Spleen (tissue), 11 donors: ENCODE results near the gene PCDHB8. TPM values are rescaled to one million over a fixed set of nuclear protein-coding genes. Genes with fewer than 3 reads are reported as not detected.
"Not testable (repeated sequence)": the region's sequence is repeated elsewhere in the genome, so short reads cannot be mapped to it uniquely, and the experiment has no call there.

ENCODE experiments used
- DNase-seq: peaks from one replicate; pipeline ENCODE4 v3.0.0-alpha.2; 2020
- H3K27ac ChIP-seq, 8 donors: fragments of 200-600 bp; sonication (generic) in 7 of 8; 1 replicate in 4 of 8; 2 replicates in 4 of 8; pipeline versions ENCODE4 v1.5.0 to v1.8.0; 2016 to 2021; ENCODE audit warnings: inconsistent platforms in 4 of 8, mild to moderate bottlenecking in 4 of 8, moderate library complexity in 1 of 8
- H3K27me3 ChIP-seq, 7 donors: fragments of 200-600 bp; sonication (generic) in 6 of 7; replicated peaks in 1 of 7; 1 replicate in 4 of 7; 2 replicates in 3 of 7; pipeline versions ENCODE4 v1.5.0 to v1.8.0; 2016 to 2021; ENCODE audit warnings: inconsistent platforms in 3 of 7, mild to moderate bottlenecking in 1 of 7
- H3K36me3 ChIP-seq, 6 donors: fragments of 200-600 bp; sonication (generic) in 5 of 6; 1 replicate in 4 of 6; 2 replicates in 2 of 6; pipeline versions ENCODE4 v1.5.0 to v1.8.0; 2016 to 2021; ENCODE audit warnings: inconsistent platforms in 2 of 6
- H3K4me1 ChIP-seq, 6 donors: fragments of 200-600 bp; sonication (generic) in 5 of 6; 1 replicate in 3 of 6; 2 replicates in 3 of 6; pipeline versions ENCODE4 v1.5.0 to v1.8.0; 2016 to 2021; ENCODE audit warnings: inconsistent platforms in 3 of 6
- H3K4me3 ChIP-seq, 8 donors: fragments of 200-600 bp; sonication (generic) in 7 of 8; 1 replicate in 4 of 8; 2 replicates in 4 of 8; pipeline versions ENCODE4 v1.5.0 to v1.8.0; 2016 to 2021; ENCODE audit warnings: inconsistent platforms in 4 of 8, mild to moderate bottlenecking in 4 of 8, moderate library complexity in 2 of 8
- H3K9me3 ChIP-seq, 8 donors: fragments of 200-600 bp; sonication (generic) in 7 of 8; 1 replicate in 4 of 8; 2 replicates in 4 of 8; pipeline versions ENCODE4 v1.5.0 to v1.8.0; 2016 to 2021; ENCODE audit warnings: inconsistent platforms in 4 of 8
- POLR2A ChIP-seq, 3 donors: fragments of 450-650 bp; IDR thresholded peaks; one replicate each; pipeline ENCODE4 v1.5.1; 2017; ENCODE audit warnings: antibody characterized with exemption in 3 of 3, mild to moderate bottlenecking in 1 of 3
- POLR2AphosphoS5 ChIP-seq, 3 donors: sonication (generic); formaldehyde crosslinking; IDR thresholded peaks; one replicate each; pipeline ENCODE4 v1.5.1; 2017; ENCODE audit warnings: antibody characterized with exemption in 3 of 3
- WGBS, 5 donors: extraction: QIAGEN DNeasy Blood & Tissue Kit in 3 of 5; methylation state at CpG; one replicate each; pipeline versions ENCODE4 v1.1.5 to v1.1.7; 2013 to 2018; 5-methylcytosine and 5-hydroxymethylcytosine counted together
- intact Hi-C: fragments of 100-400 bp; cut with DNase I; formaldehyde crosslinking; loops from one replicate; pipeline ENCODE4 v1.15.0; 2023; ENCODE audit warnings: low total_unique reads
- polyA plus RNA-seq, 3 donors: library from polyadenylated mRNA; stranded (reverse); fragments of 200-250 nt; gene quantifications; one replicate each; pipeline ENCODE4 v1.2.1, GENCODE V29; 2013
- total RNA-seq, 7 donors: library from RNA; depleted of rRNA in 3 of 7; stranded (reverse); fragments of >200 nt in 3 of 7; fragmentation: NEBNext Ultra II Directional in 4 of 7; extraction: Animal tissue kit (Norgen Biotek cat#: 25700) in 4 of 7; gene quantifications; one replicate each; pipeline versions ENCODE4 v1.1.0 to v1.2.1, GENCODE V29; 2016 to 2021
- TF ChIP-seq, protein P1 (sequence below), 11 experiments: fragments of 200-600 bp in 7 of 11; fragments of 450-650 bp in 4 of 11; sonication (generic) in 4 of 11; IDR thresholded peaks in 8 of 11; conservative IDR thresholded peaks in 3 of 11; 1 replicate in 7 of 11; 2 replicates in 4 of 11; pipeline versions ENCODE4 v1.4.0 to v1.8.0; 2016 to 2021; ENCODE audit warnings: antibody characterized with exemption in 11 of 11, inconsistent platforms in 4 of 11, mild to moderate bottlenecking in 1 of 11
- donor health status: healthy with polysubstance abuse.
- donor health status: DM: no; HTN: no; CAD: no; lungs with moderate emphysema.
- donor health status: DM: no; HTN: no; CAD: no.
- donor health status: Bipolar disorder and iron deficiency.
- donor health status: healthy.
- donor health status: DM: no; HTN: no; CAD: no.
- donor health status: DM: yes; HTN: yes; CAD: no.

PCDHB8 gene
- total and polyA plus RNA-seq, 10 donors = 0.03 to 1.8 (median 0.60) TPM; not detected in 2

DNA sequence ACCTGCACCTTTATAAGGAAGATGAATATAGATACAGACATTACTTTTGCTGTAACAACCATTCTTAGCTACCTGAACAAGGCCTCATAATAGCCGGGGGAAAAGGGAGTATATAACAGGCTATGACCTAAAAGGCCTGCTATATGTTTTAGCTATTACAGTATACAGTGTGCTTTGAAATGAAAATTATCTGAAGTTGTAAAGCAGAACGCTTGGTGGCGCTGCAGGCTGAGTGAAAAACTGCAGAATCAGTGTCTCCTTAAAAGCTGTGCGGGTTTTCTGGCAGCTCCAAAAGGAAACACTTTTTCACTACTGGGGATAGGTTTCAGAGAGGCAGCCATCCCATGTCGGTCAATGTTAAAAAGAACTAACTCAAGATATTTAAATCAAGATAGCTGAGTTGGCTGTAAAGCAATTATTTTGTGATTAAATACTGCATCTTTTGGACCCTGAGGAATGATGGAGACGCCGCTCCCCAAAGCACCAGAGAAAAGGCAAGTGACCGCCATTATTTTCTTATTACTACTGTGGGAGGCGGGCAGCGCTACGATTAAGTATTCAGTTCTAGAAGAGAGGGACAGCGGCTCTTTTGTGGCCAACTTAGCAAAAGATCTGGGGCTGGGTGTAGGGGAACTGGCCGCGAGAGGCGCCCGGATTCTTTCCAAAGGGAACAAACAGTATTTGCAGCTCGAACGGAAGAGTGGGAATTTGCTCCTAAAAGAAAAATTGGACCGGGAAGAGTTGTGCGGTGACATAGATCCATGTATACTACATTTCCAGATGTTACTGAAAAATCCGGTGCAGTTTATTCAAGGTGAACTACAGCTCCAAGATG, 21.8 kb upstream of the PCDHB8 start:
- DNase-seq = no peak
- intact Hi-C loops = no loop called here
- Histone ChIP-seq H3K27me3 (peaks cover 0 to 76% (median 7%) of the 10 kb centered on the region in 7 donors), H3K9me3 (peaks cover 0 to 94% (median 62%) of the 10 kb centered on the region in 8 donors), H3K4me1 (no peaks in the 10 kb centered on the region), H3K4me3 (no peak overlapping the region), H3K36me3 (no peaks in the 10 kb centered on the region), H3K27ac (no peak overlapping the region)
- TF ChIP-seq, protein P1, sequence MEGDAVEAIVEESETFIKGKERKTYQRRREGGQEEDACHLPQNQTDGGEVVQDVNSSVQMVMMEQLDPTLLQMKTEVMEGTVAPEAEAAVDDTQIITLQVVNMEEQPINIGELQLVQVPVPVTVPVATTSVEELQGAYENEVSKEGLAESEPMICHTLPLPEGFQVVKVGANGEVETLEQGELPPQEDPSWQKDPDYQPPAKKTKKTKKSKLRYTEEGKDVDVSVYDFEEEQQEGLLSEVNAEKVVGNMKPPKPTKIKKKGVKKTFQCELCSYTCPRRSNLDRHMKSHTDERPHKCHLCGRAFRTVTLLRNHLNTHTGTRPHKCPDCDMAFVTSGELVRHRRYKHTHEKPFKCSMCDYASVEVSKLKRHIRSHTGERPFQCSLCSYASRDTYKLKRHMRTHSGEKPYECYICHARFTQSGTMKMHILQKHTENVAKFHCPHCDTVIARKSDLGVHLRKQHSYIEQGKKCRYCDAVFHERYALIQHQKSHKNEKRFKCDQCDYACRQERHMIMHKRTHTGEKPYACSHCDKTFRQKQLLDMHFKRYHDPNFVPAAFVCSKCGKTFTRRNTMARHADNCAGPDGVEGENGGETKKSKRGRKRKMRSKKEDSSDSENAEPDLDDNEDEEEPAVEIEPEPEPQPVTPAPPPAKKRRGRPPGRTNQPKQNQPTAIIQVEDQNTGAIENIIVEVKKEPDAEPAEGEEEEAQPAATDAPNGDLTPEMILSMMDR (IDR thresholded peaks at IDR 0.05 in 8 of 11, conservative IDR thresholded peaks at IDR 0.05 in 3 of 11) = no peak
- no peak for TF ChIP-seq POLR2A (IDR thresholded peaks at IDR 0.05)
- no peak for TF ChIP-seq POLR2AphosphoS5 (IDR thresholded peaks at IDR 0.05)
- 28 to 42% (median 35%) methylated on average over 21 of the region's 21 CpGs for WGBS, 5 donors

DNA sequence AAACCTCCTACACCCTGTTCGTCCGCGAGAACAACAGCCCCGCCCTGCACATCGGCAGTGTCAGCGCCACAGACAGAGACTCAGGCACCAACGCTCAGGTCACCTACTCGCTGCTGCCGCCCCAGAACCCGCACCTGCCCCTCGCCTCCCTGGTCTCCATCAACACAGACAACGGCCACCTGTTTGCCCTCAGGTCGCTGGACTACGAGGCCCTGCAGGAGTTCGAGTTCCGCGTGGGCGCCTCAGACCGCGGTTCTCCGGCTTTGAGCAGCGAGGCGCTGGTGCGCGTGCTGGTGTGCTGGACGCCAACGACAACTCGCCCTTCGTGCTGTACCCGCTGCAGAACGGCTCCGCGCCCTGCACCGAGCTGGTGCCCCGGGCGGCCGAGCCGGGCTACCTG, 20.2 kb upstream of the PCDHB8 start:
- H3K4me3 ChIP-seq, DNase-seq, intact Hi-C loops, H3K4me1 ChIP-seq, H3K36me3 ChIP-seq, H3K27ac ChIP-seq: not testable (repeated sequence)
- 28 to 60% (median 46%) methylated on average over 8 to 38 of the region's 38 CpGs for WGBS, 5 donors
- peaks cover 0 to 60% (median 7%) of the 10 kb centered on the region in 7 donors for H3K27me3 ChIP-seq
- H3K9me3 ChIP-seq = peaks cover 0 to 94% (median 51%) of the 10 kb centered on the region in 8 donors

DNA sequence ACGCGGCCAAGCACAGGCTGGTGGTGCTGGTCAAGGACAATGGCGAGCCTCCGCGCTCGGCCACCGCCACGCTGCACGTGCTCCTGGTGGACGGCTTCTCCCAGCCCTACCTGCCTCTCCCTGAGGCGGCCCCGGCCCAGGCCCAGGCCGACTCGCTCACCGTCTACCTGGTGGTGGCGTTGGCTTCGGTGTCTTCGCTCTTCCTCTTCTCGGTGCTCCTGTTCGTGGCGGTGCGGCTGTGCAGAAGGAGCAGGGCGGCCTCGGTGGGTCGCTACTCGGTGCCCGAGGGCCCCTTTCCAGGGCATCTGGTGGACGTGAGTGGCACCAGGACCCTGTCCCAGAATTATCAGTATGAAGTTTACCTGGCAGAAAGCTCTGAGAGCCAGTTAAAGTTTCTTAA, 19.7 kb upstream of the PCDHB8 start:
- DNase-seq, H3K27ac ChIP-seq, H3K36me3 ChIP-seq, H3K4me1 ChIP-seq, H3K4me3 ChIP-seq, intact Hi-C loops: not testable (repeated sequence)
- 37 to 52% (median 43%) methylated on average over 11 to 22 of the region's 28 CpGs for WGBS, 5 donors
- H3K27me3 ChIP-seq = peaks cover 0 to 54% (median 7%) of the 10 kb centered on the region in 7 donors
- H3K9me3 ChIP-seq = peaks cover 0 to 94% (median 52%) of the 10 kb centered on the region in 8 donors

DNA sequence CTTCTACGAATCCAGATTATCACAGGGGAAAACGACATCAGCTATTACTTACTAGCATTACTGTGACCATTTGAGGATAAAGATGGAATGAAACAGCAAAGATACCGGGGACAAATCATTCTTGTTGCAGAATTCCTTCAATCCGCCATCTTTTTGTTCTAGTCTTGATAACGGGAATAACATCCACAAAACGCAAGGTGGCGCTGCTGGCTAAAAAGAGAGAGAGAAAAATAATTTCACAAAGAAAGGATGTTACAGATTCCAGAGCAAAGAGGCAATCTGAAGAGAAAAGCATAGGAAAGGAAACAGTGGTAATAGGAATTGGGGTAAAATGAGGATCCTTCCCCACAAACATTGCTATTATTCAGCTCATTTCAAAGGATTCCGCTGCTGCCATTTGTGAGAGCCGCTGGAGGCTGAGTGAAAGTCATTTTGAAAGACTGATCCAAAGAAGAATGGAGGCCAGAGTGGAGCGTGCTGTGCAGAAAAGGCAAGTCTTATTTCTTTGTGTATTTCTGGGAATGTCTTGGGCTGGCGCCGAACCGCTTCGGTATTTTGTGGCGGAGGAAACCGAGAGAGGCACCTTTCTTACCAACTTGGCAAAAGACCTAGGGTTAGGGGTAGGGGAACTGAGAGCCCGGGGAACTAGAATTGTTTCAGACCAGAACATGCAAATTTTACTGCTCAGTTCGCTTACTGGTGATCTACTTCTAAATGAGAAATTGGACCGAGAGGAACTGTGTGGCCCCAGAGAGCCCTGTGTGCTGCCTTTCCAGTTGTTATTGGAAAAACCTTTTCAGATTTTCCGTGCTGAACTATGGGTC, 5.0 kb upstream of the PCDHB8 start, which contains the start of gene PCDHB7:
PCDHB7 (plus strand) TSS at position 264 of the 824 bp plus-strand sequence; CDS start at position 456, 192 bp downstream.
- H3K27ac ChIP-seq = no peak within 1 kb of the TSS
- no peak for TF ChIP-seq POLR2AphosphoS5 (IDR thresholded peaks at IDR 0.05)
- TF ChIP-seq, protein P1 (IDR thresholded peaks at IDR 0.05 in 8 of 11, conservative IDR thresholded peaks at IDR 0.05 in 3 of 11) = peak in 7 of 11 experiments; percentile 11 to 44 (median 31)
- H3K9me3 ChIP-seq = peaks cover 0 to 51% (median 36%) of the 10 kb centered on the region in 8 donors
- intact Hi-C loops = no loop called here
- peaks cover 0 to 64% (median 3%) of the 10 kb centered on the region in 7 donors for H3K27me3 ChIP-seq
- no peak for DNase-seq
- H3K36me3 ChIP-seq = no peaks in the 10 kb centered on the region
- 24 to 40% (median 33%) methylated on average over 20 of the region's 20 CpGs for WGBS, 5 donors
- H3K4me3 ChIP-seq = peak within 1 kb of the TSS in 1 of 8 donors; percentile 36
- H3K4me1 ChIP-seq = no peaks in the 10 kb centered on the region

DNA sequence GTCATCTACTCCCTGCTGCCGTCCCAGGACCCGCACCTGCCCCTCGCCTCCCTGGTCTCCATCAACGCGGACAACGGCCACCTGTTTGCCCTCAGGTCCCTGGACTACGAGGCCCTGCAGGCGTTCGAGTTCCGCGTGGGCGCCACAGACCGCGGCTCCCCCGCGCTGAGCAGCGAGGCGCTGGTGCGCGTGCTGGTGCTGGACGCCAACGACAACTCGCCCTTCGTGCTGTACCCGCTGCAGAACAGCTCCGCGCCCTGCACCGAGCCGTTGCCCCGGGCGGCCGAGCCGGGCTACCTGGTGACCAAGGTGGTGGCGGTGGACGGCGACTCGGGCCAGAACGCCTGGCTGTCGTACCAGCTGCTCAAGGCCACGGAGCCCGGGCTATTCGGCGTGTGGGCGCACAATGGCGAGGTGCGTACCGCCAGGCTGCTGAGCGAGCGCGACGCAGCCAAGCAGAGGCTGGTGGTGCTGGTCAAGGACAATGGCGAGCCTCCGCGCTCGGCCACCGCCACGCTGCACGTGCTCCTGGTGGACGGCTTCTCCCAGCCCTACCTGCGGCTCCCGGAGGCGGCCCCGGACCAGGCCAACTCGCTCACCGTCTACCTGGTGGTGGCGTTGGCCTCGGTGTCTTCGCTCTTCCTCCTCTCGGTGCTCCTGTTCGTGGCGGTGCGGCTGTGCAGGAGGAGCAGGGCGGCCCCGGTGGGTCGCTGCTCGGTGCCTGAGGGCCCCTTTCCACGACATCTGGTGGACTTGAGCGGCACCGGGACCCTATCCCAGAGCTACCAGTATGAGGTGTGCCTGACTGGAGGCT, 3.1 kb upstream of the PCDHB8 start:
- DNase-seq, H3K36me3 ChIP-seq, H3K4me1 ChIP-seq, H3K27ac ChIP-seq, H3K4me3 ChIP-seq, intact Hi-C loops: not testable (repeated sequence)
- peaks cover 0 to 67% (median 3%) of the 10 kb centered on the region in 7 donors for H3K27me3 ChIP-seq
- H3K9me3 ChIP-seq = peaks cover 0 to 66% (median 48%) of the 10 kb centered on the region in 8 donors
- 40 to 57% (median 52%) methylated on average over 33 to 79 of the region's 79 CpGs for WGBS, 5 donors
